Ureter (tissue), 1 donor: Measurements from ENCODE around the gene ZNF487. TPM values are rescaled to one million over a fixed set of nuclear protein-coding genes. Genes with fewer than 3 reads are reported as not detected.

ENCODE experiments used
- DNase-seq: peaks from one replicate; pipeline ENCODE4 v3.0.0-alpha.2; 2020; ENCODE audit warnings: low spot score
- total RNA-seq: library from RNA; stranded (reverse); gene quantifications from one replicate; pipeline ENCODE4 v1.2.4, GENCODE V29; 2023
- donor health status: DM: yes; HTN: yes; CAD: no.

ZNF487 gene
- total RNA-seq, 1 donor from 2014 or later: 9.6 TPM

GRCh38 chr10:43502931-43503330, 66.0 kb downstream of the ZNF487 start:
- DNase-seq: no peak

GRCh38 chr10:43524434-43525247, 87.7 kb downstream of the ZNF487 start:
- no peak for DNase-seq

Other genes with a start within 250 kb of the ZNF487 start
- 4.0 TPM for gene RASGEF1A, start 170.0 kb upstream of the ZNF487 start, total RNA-seq
- gene FXYD4, start 65.5 kb upstream of the ZNF487 start, total RNA-seq: 13.8 TPM
- gene HNRNPF, start 27.9 kb upstream of the ZNF487 start, total RNA-seq: 307 TPM
- 14.6 TPM for gene ZNF239, start 137.5 kb downstream of the ZNF487 start, total RNA-seq
- gene ZNF485, start 169.3 kb downstream of the ZNF487 start, total RNA-seq: 17.6 TPM
- gene ZNF32, start 211.8 kb downstream of the ZNF487 start, total RNA-seq: 33.1 TPM